ENCODE measurements around the gene DARS1. TPM values are rescaled to one million over a fixed set of nuclear protein-coding genes. Genes with fewer than 3 reads are reported as not detected.

Gene DARS1
- total RNA-seq, 4 donors from 2014 or later = 71.4 to 112 (median 81.2) TPM

GRCh38 chr2:136021976-136022375 is 36.5 kb upstream of the DARS1 start:
- no peak for TF ChIP-seq CTCF (IDR thresholded peaks at IDR 0.05; ENCODE audit: low read depth)

- no peak for TF ChIP-seq CTCF (IDR thresholded peaks at IDR 0.05; ENCODE audit: low read depth)
These were observed 36.0 kb upstream of the DARS1 start for GRCh38 chr2:136021406-136021805.

- TF ChIP-seq CTCF (IDR thresholded peaks at IDR 0.05; ENCODE audit: low read depth) = no peak
These were observed 35.4 kb upstream of the DARS1 start for GRCh38 chr2:136020831-136021230.

- TF ChIP-seq CTCF (IDR thresholded peaks at IDR 0.05; ENCODE audit: low read depth) = no peak
These were observed 34.4 kb upstream of the DARS1 start for GRCh38 chr2:136019825-136020224.

GRCh38 chr2:136019306-136019705 is 33.9 kb upstream of the DARS1 start:
- no peak for TF ChIP-seq CTCF (IDR thresholded peaks at IDR 0.05; ENCODE audit: low read depth)

- no peak for TF ChIP-seq CTCF (IDR thresholded peaks at IDR 0.05; ENCODE audit: low read depth)
These were observed 32.4 kb upstream of the DARS1 start for GRCh38 chr2:136017786-136018185.

- TF ChIP-seq CTCF (IDR thresholded peaks at IDR 0.05; ENCODE audit: low read depth) = no peak
These were observed 31.4 kb upstream of the DARS1 start for GRCh38 chr2:136016836-136017235.
